Activated CD8-positive, alpha-beta memory T cell treated with anti-CD3 and anti-CD28 coated beads for 48 hours (primary cell): Measurements from ENCODE around the gene PIGR.
"Not testable (repeated sequence)": the region's sequence is repeated elsewhere in the genome, so short reads cannot be mapped to it uniquely, and the experiment has no call there.

Source experiments
- DNase-seq, 3 experiments: peaks; one replicate each; pipeline ENCODE4 v3.0.0-alpha.2; 2020; ENCODE audit warnings: low read depth in 2 of 3, low spot score in 2 of 3

PIGR gene

DNA sequence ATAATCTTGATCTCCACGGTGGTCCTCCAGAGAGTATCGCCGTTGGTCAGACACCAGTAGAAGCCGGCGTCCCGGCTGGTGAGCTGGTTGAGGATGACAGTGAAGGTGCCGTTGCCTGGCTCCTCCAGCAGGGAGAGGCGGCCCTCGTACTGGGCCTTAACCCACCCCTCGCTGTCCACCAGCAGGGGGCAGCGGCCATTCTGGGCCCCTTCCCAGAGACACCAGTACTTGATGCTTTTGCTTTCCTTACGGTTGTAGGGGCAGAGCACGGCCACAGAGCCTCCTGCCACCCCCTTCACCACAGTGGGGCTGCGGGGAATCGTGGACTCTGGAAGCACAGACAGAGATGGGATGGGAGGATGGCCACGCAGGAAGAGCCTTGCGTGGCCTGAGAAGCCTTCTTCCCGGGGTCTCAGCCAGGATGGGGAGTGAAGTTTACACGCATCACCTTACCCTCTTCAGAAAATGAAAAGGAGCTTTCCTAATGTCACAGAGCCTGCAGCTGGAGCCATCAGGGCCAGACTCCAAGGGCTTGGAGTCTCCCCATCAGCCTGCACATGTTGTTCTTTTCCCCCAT, 10.7 kb downstream of the PIGR start:
- no peak for DNase-seq

DNA sequence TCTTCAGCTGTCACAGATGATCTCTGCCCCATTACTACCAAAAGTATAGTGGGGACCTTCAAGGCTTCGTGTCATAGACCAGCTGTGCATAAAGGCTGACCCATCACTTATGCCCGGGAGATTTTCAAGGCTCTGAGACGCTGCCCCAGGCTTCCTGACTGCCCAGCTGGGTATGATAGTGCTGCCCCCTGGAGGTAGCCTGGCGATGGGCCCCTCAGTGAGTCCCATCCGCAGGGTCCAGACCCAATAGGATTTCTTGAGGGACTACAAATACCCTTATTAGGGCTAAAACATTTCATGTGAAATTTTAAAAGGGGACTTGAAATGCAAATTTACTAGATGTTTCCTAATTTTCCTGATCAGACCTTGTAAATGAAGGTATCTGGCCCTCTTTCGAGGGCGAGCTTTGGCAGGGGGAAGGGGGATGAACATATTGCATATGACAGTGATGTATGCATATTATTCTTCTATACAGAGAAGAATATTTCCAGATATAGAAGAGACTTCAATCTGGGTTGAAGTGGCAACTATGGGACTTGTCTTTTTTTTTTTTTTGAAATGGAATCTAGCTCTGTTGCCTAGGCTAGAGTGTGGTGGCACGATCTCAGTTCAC, 12.8 kb downstream of the PIGR start:
- no peak for DNase-seq

DNA sequence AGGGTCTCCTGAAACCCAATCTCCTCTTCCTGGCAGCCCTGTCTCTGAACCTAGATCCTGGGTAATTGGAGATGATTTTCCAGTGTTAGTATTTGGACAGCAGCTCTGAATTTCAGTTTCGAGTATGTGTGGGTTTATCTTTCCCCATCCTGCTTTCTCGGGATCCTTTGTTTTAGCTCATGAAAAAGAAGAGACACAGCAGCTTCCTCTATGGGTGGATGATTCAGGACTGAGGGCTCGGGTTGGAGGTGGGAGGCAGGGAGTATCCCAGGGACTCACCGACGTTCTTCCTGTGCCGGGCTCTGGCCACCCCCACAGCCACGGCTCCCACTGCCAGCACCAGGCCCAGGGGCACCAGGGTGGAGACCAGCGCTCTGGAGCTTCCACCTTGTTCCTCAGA, 14.1 kb downstream of the PIGR start:
- no peak for DNase-seq

DNA sequence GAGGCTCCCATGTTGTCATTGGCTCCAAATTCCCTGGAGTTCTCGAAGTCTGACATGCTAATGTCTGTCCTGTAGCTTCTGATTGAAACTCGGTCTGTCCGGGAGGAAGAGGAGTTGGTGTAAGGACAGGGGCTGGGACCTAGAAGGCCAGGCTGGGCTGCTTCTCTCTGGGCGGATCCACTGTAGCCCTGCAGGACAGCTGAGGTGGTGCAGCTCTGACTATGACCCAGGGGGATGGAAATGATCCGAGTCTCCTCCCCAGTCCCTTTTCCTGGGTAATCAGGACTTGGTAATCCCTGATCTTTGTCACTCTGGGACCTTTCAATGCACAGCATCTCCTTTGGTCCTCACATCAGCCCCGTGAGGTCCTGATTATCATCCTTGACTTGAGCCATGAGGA, 14.6 kb downstream of the PIGR start:
- no peak for DNase-seq

DNA sequence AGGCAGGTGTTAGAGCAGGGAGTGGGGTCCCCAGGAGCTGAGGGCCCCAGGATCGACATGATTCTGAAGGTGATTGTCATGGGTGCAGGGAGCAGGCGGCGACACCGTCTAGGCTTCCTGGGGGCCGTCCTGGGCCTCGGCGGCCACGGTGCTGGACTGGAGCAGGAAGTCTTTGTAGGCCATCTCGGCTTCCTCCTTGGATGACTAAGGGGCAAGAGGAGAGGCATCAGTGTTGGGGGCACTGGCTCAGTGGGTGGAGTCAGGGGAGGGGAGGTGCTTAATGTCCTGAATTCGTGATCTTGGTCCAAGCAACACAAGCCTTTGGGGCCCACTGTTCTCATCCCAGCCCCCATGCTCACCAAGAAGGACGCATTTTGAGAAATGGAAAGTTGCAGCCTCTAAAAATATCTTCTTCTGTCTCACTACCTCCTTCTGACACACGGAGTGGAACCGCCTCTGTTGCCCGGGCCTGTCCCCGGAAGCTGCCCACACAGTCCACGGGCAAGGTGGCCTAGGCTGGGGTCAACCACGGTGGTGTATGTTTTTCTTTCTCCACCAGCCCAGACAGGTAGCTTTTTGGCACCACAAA, 16.0 kb downstream of the PIGR start:
- DNase-seq, result no peak

DNA sequence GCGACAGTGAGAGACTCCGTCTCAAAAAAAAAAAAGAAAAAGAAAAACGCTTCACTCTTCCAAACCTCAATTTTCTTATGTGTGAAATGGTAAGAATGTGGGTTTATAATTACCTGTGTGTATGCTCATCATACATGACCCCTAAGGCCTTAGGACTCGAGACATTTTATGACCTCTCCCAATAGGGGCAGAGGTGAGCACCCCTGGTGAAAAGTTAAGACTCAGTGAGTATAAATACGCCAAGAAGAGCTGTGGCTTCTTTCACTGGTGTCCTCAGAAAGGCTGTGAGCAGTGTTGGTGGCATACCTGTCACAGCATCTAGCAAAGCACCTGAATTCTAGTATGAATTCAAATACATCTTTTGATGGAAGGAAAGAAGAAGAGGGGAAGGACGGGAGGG, 16.7 kb downstream of the PIGR start:
- no peak for DNase-seq

DNA sequence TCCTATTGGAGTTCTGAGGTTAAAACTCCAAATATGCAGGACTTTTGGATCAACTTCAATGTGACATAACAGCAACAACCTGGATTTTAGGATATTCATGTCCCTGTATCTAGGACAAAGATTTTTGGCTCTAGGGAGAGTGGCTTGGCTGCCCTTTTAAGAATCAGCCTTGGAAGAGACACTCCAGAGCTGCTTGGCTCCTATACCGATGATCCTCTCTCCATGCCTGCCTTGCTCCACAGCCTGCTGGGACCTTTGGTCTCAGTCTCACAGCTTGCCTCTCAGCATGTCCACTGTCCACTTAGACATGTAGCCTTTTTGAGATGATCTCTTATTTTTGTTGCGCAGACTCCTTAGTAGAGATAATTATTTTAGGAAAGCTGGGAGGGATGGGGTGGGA, 20.0 kb downstream of the PIGR start:
- DNase-seq, result no peak

DNA sequence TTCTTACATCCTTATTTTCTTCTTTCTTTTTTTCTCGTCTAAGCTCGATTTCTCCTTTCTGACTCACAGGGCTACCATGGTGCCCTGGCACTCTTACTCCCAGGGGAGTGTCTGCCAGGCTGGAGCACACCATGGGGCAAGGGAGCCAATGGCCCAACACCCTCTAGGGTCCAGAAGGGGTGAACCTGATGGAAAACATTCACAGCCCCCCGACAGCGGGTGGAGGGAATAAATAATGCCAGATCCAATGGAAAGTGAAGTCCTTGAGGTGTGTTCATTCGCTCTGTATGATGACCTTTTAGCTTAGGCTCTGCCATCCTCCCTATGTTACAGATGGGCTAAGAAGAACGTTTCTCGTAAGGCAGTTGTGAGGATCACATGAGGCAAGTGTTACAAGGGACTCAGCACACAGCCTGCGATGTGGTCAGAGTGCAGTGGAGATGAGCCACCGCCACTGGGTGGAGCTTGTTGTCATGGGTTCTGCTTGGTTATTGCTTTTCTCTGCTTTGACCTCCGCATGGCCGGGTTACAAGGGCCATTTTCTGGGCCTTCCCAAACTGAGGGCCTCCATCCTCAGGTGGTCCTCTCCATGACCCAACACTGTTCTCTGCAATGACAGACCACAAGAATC, 21.0 kb downstream of the PIGR start:
- no peak for DNase-seq

DNA sequence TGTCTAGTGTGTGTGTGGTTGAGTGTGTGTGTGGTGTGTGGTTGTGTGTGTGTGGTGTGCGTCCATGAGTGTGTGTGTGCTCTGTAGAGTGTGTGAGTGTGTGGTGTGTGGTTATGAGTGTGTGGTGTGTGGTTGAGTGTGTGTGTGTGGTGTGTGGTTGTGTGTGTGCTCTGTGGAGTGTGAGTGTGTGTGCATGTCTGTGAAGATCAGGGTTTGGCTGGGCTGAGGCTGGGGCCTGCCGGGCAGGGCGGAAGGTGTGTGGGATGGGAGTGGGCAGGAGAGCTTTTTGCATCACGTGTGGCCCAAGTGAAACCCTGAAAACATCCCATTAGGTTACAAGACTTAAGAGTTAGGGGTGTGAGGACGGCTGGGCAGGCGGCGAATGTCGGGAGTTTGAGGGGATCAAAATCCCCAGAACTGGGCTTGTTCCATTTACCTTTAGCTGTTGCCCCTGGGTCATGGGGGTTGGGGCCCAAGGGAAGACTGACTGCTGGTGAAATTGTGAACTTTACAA, 21.6 kb downstream of the PIGR start:
- DNase-seq, result no peak

DNA sequence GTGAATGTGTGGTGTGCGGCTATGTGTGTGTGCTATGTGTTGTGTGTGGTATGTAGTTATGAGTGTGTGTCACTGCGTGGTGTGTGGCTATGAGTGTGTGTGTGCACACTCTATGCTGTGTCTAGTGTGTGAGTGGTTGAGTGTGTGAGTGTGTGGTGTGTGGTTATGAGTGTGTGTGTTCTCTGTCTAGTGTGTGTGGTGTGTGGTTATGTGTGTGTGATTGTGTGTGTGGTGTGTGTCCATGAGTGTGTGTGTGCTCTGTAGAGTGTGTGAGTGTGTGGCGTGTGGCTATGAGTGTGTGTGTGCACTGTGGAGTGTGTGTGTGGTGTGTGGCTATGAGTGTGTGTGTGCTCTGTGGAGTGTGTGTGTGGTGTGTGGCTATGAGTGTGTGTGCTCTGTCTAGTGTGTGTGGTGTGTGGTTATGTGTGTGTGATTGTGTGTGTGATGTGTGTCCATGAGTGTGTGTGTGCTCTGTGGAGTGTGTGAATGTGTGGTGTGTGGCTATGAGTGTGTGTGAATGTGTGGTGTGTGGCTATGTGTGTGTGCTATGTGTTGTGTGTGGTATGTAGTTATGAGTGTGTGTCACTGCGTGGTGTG, 22.2 kb downstream of the PIGR start:
- not testable (repeated sequence) for DNase-seq

DNA sequence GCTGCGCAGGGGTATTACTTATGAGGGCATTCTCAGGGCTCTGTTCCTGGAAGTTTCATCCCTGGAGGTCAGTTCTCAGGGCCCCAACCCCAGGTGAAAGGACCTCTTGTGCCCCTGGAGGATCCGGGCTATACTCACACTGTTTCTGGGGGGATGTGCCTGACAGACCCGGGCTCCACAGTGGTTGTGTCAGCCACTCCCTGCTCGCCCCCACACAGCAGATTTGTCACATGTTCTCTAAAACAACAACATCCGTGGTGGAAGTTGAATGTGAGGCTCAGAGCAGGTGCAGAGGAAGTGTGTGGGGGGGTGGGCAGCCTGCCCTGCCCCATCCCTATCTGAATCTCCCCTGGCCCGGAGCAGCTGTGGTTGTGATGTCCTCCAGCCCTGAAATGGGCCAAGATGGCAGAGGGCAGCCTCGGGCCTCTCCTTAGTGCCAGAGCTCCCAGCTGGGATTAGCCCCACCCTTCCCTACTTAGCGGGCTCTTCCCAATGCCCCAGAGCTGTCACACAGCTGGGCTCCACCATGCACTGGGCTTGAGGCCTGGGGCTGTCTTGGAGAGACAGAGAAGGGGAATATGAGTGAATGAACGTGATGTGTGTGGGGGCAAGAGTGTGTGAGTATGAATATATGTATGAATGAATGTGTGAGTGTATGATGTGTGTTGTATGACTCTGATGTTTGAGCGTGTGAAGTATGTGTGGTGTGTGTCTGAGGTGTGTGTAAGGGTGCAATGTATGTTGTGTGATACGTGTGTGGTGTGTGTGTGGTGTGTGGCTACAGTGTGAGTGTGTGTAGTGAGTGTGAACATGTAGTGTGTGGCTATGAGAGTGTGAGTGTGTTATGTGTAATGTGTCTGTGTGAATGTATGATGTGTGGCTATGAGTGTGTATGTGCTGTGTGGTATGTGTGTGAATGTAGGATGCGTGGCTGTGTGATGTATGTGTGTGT, 23.0 kb downstream of the PIGR start:
- DNase-seq, result no peak

DNA sequence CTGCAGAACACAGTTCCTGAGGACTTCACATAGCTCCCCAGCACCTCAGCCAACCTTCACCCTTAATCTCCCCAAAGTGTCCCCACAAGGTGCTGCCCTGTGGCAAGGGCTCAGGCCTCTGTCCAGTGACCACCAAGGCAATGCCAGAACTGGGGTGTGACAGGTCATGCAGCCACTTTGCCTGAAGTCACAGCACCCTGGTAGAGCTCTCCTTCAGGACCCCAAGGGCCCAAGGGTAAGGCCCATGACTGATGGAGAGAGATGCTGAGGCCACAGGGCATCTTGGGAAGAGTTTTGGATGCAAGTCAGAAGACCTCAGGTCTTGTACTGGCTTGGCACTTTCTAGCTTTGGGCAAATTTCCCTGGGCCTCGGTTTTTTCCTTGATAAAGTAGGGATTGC, 23.7 kb downstream of the PIGR start:
- DNase-seq, result no peak

DNA sequence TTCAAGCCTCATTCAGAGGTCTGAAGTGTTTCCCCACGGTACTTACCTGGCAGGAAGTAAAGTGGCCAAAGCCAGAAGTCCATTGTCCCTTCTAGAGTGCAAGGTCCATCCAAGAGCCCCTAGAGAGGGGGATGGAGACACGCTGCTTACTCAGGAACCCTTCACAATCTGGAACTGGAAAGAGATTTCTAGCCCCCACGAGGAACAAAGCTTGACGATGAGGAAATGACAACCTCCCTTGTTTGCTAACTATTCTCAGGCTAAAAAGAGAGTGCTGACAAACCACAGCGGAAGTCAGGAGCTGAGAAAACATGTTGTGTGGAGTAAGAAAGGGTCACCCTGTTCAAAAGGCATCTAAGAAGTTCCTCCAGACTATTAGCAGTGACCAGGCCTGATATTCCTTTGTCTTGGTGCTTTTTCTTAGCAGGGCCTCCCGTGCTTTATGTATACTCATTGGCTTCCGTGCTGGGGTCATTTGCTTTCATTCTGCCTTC, 24.4 kb downstream of the PIGR start, which contains the start of gene FCMR:
Gene FCMR (minus strand): TSS at position 170 of the 494 bp plus-strand sequence. CDS start 87 bp downstream, at position 83.
- no peak for DNase-seq

DNA sequence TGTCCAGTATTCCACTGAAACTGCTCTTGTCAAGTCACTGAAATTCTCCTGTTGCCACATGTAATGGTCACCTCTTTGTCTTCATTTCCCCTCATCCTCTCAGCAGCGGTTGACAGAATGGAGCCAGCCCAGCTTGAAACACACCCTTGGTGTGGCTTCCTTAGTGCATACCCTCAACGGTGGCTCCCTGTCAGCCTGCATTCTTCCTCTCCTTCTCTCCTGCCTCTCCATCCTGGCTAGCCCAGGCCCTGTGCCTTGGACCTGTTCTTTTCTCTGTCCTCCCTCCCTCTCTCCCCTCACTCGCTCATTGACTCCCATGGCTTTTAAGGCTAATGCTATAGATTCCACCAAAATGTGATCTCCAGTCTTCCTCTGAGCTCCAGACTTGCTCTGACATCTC, 28.2 kb downstream of the PIGR start:
- DNase-seq, result no peak

DNA sequence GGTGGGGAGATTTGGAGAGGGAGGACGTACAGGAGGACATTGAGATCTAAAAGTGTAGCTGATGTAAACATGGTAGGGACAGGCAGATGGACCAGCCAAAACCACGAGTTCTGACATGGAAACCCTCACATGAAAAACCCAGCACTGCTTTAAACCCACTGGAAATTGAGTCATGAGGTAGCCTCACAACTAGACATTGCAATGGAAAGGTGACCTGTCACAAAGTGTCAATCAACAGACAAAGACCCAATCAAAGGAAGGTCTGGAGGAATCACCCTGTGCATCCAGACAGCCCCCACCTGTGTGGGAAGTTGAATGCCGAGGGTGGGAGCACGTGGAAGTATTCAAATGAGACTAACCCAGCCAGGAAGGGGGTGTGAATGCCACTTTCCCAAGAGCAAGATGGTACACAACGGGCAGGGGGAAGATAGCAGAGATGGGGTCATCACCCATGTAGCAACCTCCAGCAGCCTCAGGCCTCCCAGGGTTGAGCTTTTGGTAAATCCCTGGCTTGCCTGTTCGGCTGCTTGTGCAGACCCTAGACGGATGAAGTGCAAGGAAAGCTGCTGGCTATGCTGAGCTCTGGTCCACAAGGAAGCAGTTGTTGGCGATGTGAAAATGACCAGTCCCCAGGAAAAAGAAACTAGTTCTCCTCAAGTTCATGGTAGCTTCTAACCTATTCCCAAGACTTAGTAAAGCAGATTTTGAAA, 30.1 kb downstream of the PIGR start:
- DNase-seq, result no peak

DNA sequence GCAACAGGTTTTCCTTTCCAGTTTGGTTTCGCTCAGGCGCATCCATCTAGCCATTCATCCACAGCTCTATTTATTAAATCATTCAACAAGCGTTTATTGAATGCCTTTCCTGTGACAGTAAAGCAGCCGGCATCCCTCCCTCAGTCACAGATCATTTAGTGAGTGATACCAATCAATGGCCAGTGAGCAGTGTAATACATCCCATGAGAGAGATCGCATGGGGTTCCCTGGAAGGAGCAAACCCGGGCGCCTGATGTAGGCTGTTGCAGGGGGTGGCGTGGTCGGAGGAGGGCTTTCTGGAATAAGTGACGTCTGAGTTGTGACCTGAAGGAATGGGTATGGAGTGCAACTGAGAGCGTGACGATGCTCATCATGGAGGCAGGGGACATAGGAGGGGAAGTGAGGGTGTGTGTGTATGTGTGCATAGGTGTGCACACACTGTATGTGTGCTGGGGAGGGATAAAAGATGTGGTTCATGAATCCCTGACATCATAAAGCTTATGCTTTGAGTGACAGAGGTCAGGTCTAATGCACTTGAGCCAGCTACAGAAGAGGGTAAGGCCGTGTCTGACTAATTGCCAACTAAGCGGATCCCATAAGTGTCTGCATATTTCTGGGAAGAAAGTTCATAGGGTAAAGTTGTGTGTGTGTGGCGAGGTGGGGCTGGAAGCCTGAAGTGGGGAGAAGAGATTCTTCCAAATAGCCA, 31.1 kb downstream of the PIGR start:
- no peak for DNase-seq

DNA sequence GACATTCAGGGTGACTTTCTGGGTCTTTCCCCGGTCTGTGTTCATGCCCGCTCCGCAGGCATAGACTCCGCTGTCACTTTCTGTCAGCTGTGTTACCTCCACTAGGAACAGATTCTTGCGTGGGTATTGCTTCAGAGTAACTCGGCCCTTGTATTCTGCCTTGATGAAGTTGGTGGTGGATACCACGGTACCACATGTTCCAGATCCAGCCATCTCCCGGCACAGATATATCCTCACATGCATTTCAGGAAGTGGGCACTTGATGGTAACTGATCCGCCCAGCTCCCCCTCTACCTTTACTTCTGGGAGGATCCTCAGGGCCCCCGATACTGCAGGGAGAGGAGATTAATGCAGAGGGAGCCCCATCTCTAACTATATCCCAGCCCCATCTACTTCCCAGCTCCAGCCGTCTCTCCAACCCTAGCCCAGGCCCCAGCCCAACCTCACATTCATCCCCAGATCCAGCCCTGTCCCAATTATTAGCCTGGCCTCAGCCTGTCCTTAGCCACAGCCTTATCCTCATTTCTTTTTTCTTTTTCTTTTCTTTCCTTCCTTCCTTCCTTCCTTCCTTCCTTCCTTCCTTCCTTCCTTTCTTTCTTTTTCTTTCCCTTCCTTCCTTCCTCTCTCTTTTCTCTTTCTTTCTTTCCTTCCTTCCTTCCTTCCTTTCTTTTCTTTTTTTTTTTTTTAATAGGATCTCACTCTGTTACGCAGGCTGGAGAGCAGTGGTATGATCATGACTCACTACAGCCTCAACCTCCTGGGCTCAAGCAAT, 32.3 kb downstream of the PIGR start:
- DNase-seq, result no peak

DNA sequence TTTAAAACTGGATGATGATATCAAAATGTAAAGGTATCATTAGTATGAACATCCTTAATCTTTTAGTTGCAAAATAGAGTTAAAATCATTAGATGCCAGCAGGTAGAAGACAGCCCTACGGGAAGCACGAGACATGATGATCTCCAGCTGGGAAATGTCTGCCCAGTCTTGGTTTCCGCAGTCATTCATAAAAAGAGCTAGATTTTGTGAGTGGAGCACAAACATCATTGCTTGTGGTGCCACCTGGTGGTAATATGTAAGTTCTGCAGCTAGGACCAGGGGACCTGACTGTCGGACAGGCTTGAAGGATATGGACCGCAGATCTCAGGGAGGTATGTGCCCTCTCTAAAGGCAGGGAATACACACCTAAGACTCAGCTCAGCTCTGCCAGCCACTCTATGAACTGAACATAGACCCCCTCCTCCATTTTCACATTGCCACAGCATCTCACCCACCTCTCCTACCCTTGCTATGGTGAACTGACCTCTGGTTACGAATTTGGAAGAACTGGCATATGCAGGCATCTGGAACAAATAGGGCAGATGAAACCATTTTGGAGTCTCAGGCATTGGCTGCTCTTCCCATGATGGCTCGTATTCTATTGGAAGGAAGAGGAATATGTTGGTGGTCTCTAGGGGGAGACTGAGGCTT, 33.7 kb downstream of the PIGR start:
- no peak for DNase-seq
